Cardiac septum (tissue), 1 donor: ENCODE measurements around the gene CRHR2. TPM values are rescaled to one million over a fixed set of nuclear protein-coding genes. Genes with fewer than 3 reads are reported as not detected.
A peak's percentile ranks its signal among the peaks of the same experiment; 100 is the strongest.
"Not testable (repeated sequence)": the region's sequence is repeated elsewhere in the genome, so short reads cannot be mapped to it uniquely, and the experiment has no call there.

Source experiments
- DNase-seq: peaks from one replicate; pipeline ENCODE4 v3.0.0-alpha.2; 2020; ENCODE audit warnings: low spot score
- intact Hi-C: fragments of 100-400 bp; cut with DNase I; formaldehyde crosslinking; loops from one replicate; pipeline ENCODE4 v1.14.0; 2022
- total RNA-seq: library from RNA; stranded (reverse); fragmentation: NEBNext Ultra II Directional; extraction: Animal tissue kit (Norgen Biotek cat#: 25700); gene quantifications from one replicate; pipeline ENCODE4 v1.2.1, GENCODE V29; 2021
- donor health status: DM: no; HTN: no; CAD: no.

CRHR2 gene
- total RNA-seq, 1 donor from 2014 or later: 0.57 TPM

DNA sequence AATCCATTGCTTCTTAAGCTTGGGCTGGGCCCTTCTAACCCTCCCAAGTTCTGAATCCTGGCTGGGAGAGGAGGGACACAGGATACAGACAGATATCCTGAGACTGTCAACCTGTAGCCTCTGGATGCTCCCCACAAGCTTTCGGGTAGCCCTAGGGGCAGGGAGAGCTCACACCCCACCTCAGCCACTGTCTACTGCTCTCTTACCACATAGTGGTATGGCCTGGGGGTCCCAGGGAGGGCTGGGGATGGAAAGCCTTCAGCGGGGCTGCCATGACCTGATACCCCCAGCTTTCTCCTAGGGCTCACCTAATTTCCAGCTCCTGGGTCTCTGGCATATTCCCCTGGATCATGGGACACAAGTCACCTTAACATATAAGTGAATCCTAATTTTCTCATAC is 25.1 kb downstream of the CRHR2 start:
- intact Hi-C loops: no loop called here
- DNase-seq: peak; percentile 57

DNA sequence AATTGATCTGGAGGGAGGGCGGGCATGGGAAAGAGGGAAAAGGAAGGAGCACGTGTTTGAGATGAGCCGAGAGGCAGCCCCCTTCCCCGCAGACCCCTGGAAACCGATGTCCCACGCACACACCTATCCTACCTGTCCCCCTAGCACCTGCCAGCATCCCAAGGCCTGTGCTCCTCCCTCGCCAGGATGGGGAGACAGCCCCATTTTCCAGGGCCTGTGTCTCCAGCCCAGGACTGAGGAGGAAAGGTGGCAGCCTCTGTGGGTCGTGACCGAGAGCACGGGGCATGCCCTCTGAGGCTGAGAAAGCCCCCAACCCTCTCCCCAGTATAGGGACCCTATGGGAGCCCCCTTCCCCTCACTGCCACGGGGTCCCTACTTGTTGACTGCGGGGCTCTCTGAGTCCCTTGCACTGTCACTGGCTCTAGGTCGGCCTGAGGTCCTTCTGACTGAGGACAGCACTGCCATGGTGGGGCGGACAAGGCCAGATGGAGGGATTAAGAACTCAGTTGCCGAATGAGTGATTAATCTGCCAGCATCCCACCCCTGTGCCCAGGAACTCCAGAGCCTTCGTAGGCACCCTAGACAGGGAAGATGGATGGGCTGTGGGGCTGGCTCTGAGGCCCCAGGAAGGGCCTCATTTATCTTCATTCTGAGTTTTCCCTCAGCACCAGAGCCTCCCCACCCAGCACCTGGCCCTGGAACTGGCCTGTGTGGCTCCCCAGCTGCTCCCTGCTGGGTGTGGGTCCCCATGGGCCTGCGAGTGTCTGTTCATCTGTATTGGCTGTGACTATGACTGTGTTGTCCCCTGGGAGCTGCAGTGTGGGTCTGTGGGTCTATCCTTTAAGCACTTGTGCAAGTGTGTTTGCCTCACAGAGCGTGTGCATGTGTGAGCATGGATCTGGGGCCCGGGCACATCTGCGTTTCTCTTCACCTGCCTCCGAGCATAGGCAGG is 26.0 kb downstream of the CRHR2 start:
- DNase-seq: peak; percentile 69
- intact Hi-C loops: no loop called here

DNA sequence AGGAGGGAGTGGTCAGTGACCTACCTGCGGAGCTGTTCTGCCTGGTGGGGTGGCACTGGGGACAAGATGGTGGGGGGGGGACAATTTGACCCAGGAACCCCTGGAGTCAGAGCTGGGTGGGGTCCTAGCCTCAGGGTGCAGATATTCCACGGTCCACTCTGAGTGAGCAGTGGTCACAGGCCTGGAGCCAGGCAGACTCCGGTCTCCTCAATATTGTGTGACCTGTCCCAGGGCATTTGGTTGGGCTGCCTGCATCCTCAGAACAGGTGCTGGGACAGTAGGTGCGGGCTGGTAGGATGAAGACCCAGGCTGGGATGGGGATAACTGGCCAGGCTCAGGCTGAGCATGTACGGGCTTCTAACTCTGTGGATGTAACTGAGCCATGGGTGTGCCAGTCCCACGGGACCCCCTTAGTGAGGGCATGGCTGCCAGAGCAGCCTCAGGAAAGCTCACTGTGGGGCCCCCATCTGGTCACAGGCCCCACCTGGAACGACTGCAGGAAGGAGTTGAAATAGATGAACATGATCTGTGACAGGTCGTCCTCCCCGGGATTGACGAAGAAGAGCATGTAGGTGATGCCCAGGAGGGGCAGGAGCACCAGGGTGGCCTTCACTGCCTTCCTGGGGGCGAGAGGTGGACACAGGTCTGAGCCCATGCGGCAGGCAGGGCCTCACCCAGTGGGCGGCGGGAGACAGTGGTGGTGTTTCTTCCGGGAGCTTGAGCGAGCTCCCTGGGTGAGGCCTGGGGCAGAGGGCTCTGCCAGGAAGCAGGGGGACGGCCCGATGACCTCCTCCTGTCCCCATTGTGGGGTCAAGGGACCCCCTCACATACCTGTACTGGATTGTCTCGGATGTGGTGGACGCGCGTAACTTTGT is 26.9 kb downstream of the CRHR2 start:
- intact Hi-C loops: no loop called here

GRCh38 chr7:30654296-30655090 is 27.8 kb downstream of the CRHR2 start:
- intact Hi-C loops: no loop called here
- DNase-seq: peak; percentile 58

More for the DNA sequence above, 26.9 kb downstream of the CRHR2 start:
- peak; percentile 68 for DNase-seq

DNA sequence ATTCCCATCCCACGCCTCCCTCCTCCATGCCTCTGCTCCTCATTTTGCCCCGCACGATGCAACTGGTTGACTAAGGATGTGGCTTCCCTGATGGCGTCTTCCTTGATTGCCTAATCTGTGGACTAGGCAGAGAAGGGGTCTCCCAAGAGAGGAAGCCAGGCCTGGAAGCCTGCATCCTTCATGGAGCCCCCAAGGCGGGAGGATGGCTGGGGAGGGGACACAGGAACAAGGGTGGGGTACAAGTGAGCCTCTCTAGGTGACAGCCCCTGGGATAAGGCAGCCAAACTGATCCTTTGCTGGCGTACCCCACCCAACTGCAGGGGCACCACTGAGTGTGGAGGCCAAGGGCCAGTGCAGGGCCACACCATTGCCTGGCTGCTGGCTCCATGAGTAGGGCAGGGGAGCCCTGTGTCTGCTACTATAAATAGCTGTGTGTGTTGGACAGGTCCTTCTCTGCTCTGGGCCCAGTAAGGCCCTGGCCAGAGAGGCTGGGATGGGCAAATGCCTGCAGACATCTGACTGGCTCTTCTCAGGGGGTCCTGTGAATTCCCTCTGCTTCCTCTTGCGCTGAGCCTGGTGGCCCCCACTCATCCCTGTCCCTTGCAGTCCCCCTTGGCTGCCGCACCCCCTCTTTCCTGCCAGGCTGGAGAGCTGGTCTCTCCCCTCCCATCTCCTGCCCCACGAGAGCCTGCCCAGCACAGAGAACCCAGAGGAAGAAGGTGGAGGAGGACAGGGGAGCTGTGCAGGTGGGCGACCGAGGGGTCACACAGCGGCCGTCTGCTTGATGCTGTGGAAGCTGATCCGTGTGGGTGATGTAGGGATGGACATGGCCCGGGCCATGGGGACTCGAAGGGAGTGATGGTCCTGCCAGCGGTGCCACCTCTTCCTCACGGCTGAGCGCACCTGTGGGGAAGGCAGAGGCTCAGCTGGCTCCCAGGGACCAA is 29.3 kb downstream of the CRHR2 start:
- DNase-seq: peak; percentile 70
- intact Hi-C loops: no loop called here

DNA sequence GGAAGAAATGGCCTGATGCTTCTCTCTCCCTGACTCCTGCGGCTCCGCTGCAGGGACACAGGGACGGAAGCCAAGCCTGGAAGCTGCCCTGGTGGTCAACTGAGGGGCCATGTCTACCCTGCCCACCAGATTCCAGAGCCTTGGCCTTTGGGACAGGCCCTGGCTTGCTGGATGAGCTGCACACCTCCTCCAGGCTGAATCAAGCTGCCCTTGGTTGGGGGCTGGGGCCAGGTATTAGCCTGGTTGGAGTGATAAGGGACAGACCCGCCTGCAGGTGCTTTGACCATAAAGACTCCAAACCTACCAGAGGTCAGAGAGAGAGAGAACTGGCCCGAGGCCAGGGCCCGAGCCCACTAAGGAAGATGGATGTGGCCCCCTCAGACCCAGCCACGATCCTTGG is 30.1 kb downstream of the CRHR2 start:
- DNase-seq: no peak
- intact Hi-C loops: no loop called here

GRCh38 chr7:30650421-30650808 is 31.8 kb downstream of the CRHR2 start:
- no peak for DNase-seq
- intact Hi-C loops: no loop called here

GRCh38 chr7:30649717-30650420 is 32.4 kb downstream of the CRHR2 start:
- intact Hi-C loops: no loop called here
- no peak for DNase-seq

DNA sequence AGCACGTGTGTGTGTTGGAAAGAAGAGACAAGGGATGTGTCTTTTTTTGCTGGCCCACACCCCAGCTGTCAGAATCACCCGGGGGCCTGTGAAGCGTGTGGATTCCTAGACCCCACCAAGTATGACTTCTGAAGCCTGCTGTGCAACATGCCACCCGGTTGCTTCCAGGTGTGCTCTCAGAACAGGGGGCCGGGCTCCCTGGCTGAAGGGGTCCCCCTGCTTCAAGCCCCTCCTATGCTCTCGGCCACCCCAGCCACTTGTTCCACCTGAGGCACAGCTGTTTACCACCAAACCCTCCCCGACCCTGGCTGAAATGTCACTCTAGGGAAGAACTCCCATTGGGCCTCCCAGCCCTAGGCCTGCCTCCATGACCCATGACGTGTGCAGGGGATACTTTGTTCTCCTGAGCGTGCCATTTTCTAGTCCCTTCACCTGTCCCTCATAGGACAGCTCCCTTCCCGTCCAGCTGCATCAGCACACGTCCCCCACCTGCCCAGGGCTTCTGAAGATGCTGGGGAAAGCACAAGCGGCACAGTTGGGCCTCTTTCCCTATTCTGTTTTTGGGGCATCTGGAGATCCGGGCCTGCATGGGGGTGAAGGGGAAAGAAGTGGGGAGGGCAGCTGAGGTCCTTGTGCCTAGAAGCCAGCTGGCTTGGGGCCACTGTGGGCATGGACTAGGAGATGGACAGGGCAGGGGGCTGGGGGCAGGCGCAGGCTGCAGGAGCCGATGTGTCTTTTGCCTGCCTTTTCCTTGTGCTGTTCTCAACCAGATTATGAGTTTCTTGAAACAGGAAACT is 33.3 kb downstream of the CRHR2 start:
- DNase-seq: no peak
- intact Hi-C loops: no loop called here

DNA sequence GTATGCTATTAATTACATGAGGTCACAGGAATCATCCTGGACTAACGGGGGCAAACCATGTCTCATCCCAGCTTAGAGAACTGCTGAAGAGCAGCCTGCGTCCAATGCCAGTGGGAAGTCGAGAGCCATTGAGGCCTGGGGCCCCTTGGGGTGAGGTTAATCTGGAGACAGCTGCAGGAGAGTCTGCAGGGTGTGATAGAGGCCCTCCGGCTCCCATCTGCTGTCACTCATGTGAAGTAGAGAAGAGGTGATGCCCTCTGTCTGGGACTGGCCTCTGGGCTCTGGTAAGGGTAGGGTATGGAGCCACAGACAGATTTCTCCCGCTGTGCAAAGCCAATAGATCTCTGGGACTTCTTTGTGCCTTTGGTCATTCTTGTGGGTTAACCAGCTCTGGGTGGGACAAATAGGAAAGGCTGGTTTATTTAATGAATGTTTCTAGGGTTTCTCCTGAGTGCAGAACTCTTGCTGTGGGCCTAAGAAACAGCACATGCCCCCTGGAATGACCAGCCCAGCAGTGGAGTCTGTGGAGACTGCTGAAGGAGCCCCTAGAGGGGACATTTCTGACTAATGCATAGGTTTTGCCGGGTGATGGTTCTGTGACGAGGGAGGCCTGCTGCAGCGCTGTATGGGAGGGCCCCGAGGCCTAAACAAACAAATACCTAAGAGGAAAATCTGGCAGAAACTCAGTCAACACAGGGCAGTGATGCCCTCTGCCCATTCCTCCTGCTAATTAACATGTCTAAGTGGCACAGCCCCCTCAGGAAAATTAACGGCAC is 34.5 kb downstream of the CRHR2 start:
- intact Hi-C loops: no loop called here
- DNase-seq: no peak

DNA sequence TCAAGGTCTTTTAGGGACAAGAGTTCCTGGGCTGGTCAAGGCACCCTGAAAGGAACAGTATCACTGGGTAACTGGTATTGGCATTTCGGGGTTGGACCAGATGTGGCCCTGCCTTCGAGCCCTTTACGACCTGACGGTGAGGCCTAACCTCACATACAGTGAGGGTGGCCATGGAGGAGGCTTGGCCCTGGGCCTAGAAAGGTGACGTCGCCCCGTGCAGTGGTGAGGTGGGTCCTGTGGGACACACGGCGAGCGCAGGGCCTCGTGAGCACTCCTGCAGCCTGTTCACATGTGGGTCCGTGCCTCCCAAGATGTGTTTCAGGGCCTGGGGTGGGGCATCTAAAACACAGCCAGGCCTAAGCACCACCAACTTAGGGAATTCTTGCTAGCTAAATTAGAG is 36.1 kb downstream of the CRHR2 start:
- DNase-seq: no peak
- intact Hi-C loops: no loop called here

GRCh38 chr7:30645661-30646060 is 36.6 kb downstream of the CRHR2 start:
- intact Hi-C loops: no loop called here
- DNase-seq: no peak

DNA sequence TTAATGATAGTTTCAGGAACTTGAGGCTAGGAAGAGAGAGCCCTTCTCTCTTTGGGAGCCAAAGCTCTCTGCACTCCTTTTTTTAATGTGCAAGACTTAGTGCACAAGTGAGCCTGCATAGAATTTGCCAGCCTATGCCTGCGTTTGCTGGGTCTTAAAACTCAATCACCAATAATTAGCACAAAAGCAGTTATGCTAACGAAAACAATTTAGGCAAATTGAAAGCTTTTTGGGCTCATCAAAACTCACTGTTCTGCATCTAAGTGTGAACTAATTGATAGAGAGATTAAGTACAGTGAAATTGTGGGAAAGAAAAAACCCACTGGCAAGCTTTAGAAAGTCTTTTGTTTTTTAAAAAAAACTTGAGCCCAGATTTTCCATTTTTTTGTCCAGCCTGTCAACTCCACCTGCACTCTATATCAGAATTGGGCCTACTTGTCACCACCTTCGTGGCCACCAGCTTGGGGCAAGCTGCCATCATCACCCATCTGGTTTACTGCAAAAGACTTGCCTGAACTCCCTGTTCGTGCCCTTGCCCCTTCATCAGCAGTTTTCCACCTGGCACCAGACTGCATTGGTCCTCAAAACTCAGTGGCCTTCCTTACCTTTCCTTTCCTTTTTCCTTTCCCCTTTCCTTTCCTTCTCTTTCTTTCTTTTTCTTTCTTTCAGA is 37.8 kb downstream of the CRHR2 start:
- intact Hi-C loops: no loop called here
- DNase-seq: no peak

DNA sequence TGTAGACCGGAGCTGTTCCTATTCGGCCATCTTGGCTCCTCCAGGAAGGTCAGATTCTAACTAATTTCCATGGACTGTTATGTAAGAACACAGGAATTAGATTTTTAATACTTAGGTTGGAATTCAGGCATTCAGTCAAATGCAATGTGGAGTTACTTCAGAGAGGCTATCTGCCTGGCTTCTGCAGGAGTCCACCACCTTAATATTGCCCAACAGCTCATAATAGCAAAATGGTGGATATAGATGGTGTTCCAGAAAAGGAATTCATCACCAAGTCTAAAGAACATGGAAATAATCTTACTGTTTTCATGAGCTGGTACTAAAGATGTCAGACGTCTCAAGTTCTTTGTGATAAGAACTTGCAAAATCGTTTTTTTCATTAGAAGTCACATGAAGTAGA is 39.5 kb downstream of the CRHR2 start:
- no peak for DNase-seq
- intact Hi-C loops: no loop called here

DNA sequence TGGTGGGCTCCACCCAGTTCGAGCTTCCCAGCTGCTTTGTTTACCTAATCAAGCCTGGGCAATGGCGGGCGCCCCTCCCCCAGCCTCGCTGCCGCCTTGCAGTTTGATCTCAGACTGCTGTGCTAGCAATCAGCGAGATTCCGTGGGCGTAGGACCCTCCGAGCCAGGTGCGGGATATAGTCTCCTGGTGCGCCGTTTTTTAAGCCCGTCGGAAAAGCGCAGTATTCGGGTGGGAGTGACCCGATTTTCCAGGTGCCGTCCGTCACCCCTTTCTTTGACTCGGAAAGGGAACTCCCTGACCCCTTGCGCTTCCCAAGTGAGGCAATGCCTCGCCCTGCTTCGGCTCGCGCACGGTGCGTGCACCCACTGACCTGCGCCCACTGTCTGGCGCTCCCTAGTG is 39.9 kb downstream of the CRHR2 start:
- intact Hi-C loops: not testable (repeated sequence)

DNA sequence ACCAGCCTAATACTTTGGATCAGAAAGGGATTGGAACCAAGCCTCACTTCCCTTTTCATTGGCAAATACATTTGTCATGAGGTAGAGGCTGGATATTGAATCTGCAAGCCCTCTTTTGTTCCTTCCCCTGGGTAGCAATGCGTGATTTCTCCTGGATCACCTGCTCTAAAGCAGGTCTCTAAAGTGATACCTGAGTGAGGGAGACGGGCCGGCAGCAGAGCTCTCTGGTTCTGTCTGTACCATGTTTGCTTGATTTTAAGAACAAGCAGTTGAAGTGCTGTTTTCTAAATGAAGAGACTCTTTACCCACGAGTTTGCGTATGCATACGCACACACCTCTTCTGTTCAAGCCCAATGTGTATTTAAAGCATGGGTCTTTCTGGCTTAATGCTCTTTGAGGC is 46.5 kb downstream of the CRHR2 start:
- intact Hi-C loops: no loop called here
- DNase-seq: no peak

More for the DNA sequence above, 39.9 kb downstream of the CRHR2 start:
- not testable (repeated sequence) for DNase-seq
